ENCODE measurements around the gene CCDC88C.

Gene CCDC88C

GRCh38 chr14:91399868-91400640 lies 17.6 kb downstream of the CCDC88C start:
- peak in 2 of 3 donors; percentile 60 to 74 for DNase-seq
- ChIA-PET CTCF (interaction anchor here (0.6 to 3.9 kb wide), 13 partner anchors 9 to 83 kb away, joined by 3 to 23 read pairs (median 4); partner anchors contain the start of gene CCDC88C), POLR2A (interaction anchor here (0.6 kb wide), 1 partner anchor 9 kb away, joined by 3 read pairs; no protein-coding TSS in a partner anchor)
- Histone ChIP-seq H3K4me3 (ENCODE audit: control insufficient read depth in 1 of 7, extremely low read depth in 1 of 7, insufficient read depth in 4 of 7, low read depth in 2 of 7, low read length in 6 of 7) (peak overlapping the region; percentile 27 to 84 (median 63)), H3K4me1 (ENCODE audit: control extremely low read depth in 1 of 4, control insufficient read depth in 4 of 4, insufficient read depth in 4 of 4, low read length in 3 of 4) (peaks cover 14 to 91% (median 86%) of the 10 kb centered on the region in 4 experiments), H3K27ac (ENCODE audit: insufficient read depth in 1 of 2, low read depth in 1 of 2, low read length in 2 of 2, poor library complexity in 1 of 2, severe bottlenecking in 2 of 2) (peak overlapping the region; percentile 46 to 63), H3K9me3 (ENCODE audit: control extremely low read depth in 1 of 5, control insufficient read depth in 4 of 5, insufficient read depth in 2 of 5, low read depth in 1 of 5, low read length in 4 of 5) (no peaks in the 10 kb centered on the region), H3K27me3 (replicated peaks in 2 of 5; ENCODE audit: control insufficient read depth in 4 of 5, insufficient read depth in 5 of 5, low read length in 4 of 5) (no peaks in the 10 kb centered on the region), H3K36me3 (ENCODE audit: control insufficient read depth in 4 of 4, insufficient read depth in 4 of 4, low read length in 3 of 4) (peaks cover 0 to 8% (median under 1%) of the 10 kb centered on the region in 4 experiments)
- WGBS (ENCODE audit: insufficient coverage): 37% methylated on average over 14 of the region's 20 CpGs

- no peaks in the 10 kb centered on the region for H3K9me3 ChIP-seq (ENCODE audit: control extremely low read depth in 1 of 5, control insufficient read depth in 4 of 5, insufficient read depth in 2 of 5, low read depth in 1 of 5, low read length in 4 of 5)
- no peaks in the 10 kb centered on the region for H3K27me3 ChIP-seq (replicated peaks in 2 of 5; ENCODE audit: control insufficient read depth in 4 of 5, insufficient read depth in 5 of 5, low read length in 4 of 5)
- no peak overlapping the region for H3K27ac ChIP-seq (ENCODE audit: insufficient read depth in 1 of 2, low read depth in 1 of 2, low read length in 2 of 2, poor library complexity in 1 of 2, severe bottlenecking in 2 of 2)
- ChIA-PET POLR2A (no interaction called here), CTCF (interaction anchor here (0.6 to 3.9 kb wide), 15 partner anchors 10 to 730 kb away, joined by 3 to 23 read pairs (median 6); partner anchors contain the start of gene CCDC88C)
- DNase-seq: no peak
- peaks cover 15 to 88% (median 84%) of the 10 kb centered on the region in 4 experiments for H3K4me1 ChIP-seq (ENCODE audit: control extremely low read depth in 1 of 4, control insufficient read depth in 4 of 4, insufficient read depth in 4 of 4, low read length in 3 of 4)
- no peaks in the 10 kb centered on the region for H3K36me3 ChIP-seq (ENCODE audit: control insufficient read depth in 4 of 4, insufficient read depth in 4 of 4, low read length in 3 of 4)
- WGBS (ENCODE audit: insufficient coverage): 48% methylated on average over 6 of the region's 6 CpGs
- H3K4me3 ChIP-seq (ENCODE audit: control insufficient read depth in 1 of 7, extremely low read depth in 1 of 7, insufficient read depth in 4 of 7, low read depth in 2 of 7, low read length in 6 of 7): peak overlapping the region in 1 of 7 experiments; percentile 30
Measured at GRCh38 chr14:91398707-91399106, 18.9 kb downstream of the CCDC88C start.

- Histone ChIP-seq H3K27ac (ENCODE audit: insufficient read depth in 1 of 2, low read depth in 1 of 2, low read length in 2 of 2, poor library complexity in 1 of 2, severe bottlenecking in 2 of 2) (peak overlapping the region in 1 of 2 experiments; percentile 32), H3K27me3 (replicated peaks in 2 of 5; ENCODE audit: control insufficient read depth in 4 of 5, insufficient read depth in 5 of 5, low read length in 4 of 5) (no peaks in the 10 kb centered on the region), H3K4me3 (ENCODE audit: control insufficient read depth in 1 of 7, extremely low read depth in 1 of 7, insufficient read depth in 4 of 7, low read depth in 2 of 7, low read length in 6 of 7) (peak overlapping the region in 3 of 7 experiments; percentile 0 to 49 (median 20)), H3K36me3 (ENCODE audit: control insufficient read depth in 4 of 4, insufficient read depth in 4 of 4, low read length in 3 of 4) (no peaks in the 10 kb centered on the region), H3K9me3 (ENCODE audit: control extremely low read depth in 1 of 5, control insufficient read depth in 4 of 5, insufficient read depth in 2 of 5, low read depth in 1 of 5, low read length in 4 of 5) (no peaks in the 10 kb centered on the region), H3K4me1 (ENCODE audit: control extremely low read depth in 1 of 4, control insufficient read depth in 4 of 4, insufficient read depth in 4 of 4, low read length in 3 of 4) (peaks cover 15 to 88% (median 83%) of the 10 kb centered on the region in 4 experiments)
- ChIA-PET CTCF (interaction anchor here (0.6 to 3.9 kb wide), 14 partner anchors 10 to 113 kb away, joined by 3 to 23 read pairs (median 4); partner anchors contain the start of gene CCDC88C), POLR2A (no interaction called here)
- 50% methylated on average over 8 of the region's 8 CpGs for WGBS (ENCODE audit: insufficient coverage)
- no peak for DNase-seq
Measured at GRCh38 chr14:91397965-91398591, 19.5 kb downstream of the CCDC88C start.

GRCh38 chr14:91396959-91397815 lies 20.4 kb downstream of the CCDC88C start:
- no peaks in the 10 kb centered on the region for H3K9me3 ChIP-seq (ENCODE audit: control extremely low read depth in 1 of 5, control insufficient read depth in 4 of 5, insufficient read depth in 2 of 5, low read depth in 1 of 5, low read length in 4 of 5)
- POLR2A ChIA-PET: interaction anchor here (0.7 kb wide), 1 partner anchor 20 kb away, joined by 3 read pairs; the partner anchor contains the start of gene CCDC88C
- CTCF ChIA-PET: interaction anchor here (1.0 to 3.9 kb wide), 13 partner anchors 11 to 112 kb away, joined by 3 to 23 read pairs (median 4); partner anchors contain the start of gene CCDC88C
- H3K36me3 ChIP-seq (ENCODE audit: control insufficient read depth in 4 of 4, insufficient read depth in 4 of 4, low read length in 3 of 4): no peaks in the 10 kb centered on the region
- peaks cover 10 to 87% (median 80%) of the 10 kb centered on the region in 4 experiments for H3K4me1 ChIP-seq (ENCODE audit: control extremely low read depth in 1 of 4, control insufficient read depth in 4 of 4, insufficient read depth in 4 of 4, low read length in 3 of 4)
- H3K4me3 ChIP-seq (ENCODE audit: control insufficient read depth in 1 of 7, extremely low read depth in 1 of 7, insufficient read depth in 4 of 7, low read depth in 2 of 7, low read length in 6 of 7): peak overlapping the region in 5 of 7 experiments; percentile 0 to 49 (median 20)
- H3K27ac ChIP-seq (ENCODE audit: insufficient read depth in 1 of 2, low read depth in 1 of 2, low read length in 2 of 2, poor library complexity in 1 of 2, severe bottlenecking in 2 of 2): peak overlapping the region in 1 of 2 experiments; percentile 32
- WGBS (ENCODE audit: insufficient coverage): 35% methylated on average over 7 of the region's 15 CpGs
- no peaks in the 10 kb centered on the region for H3K27me3 ChIP-seq (replicated peaks in 2 of 5; ENCODE audit: control insufficient read depth in 4 of 5, insufficient read depth in 5 of 5, low read length in 4 of 5)
- DNase-seq: peak in 2 of 3 donors; percentile 40 to 66

- CTCF ChIA-PET: interaction anchor here (1.0 to 1.3 kb wide), 4 partner anchors 10 to 36 kb away, joined by 3 to 6 read pairs (median 4); no protein-coding TSS in a partner anchor
- H3K27me3 ChIP-seq (replicated peaks in 2 of 5; ENCODE audit: control insufficient read depth in 4 of 5, insufficient read depth in 5 of 5, low read length in 4 of 5): no peaks in the 10 kb centered on the region
- peaks cover 8 to 82% (median 72%) of the 10 kb centered on the region in 4 experiments for H3K4me1 ChIP-seq (ENCODE audit: control extremely low read depth in 1 of 4, control insufficient read depth in 4 of 4, insufficient read depth in 4 of 4, low read length in 3 of 4)
- 58% methylated on average over 16 of the region's 23 CpGs for WGBS (ENCODE audit: insufficient coverage)
- no peaks in the 10 kb centered on the region for H3K9me3 ChIP-seq (ENCODE audit: control extremely low read depth in 1 of 5, control insufficient read depth in 4 of 5, insufficient read depth in 2 of 5, low read depth in 1 of 5, low read length in 4 of 5)
- H3K27ac ChIP-seq (ENCODE audit: insufficient read depth in 1 of 2, low read depth in 1 of 2, low read length in 2 of 2, poor library complexity in 1 of 2, severe bottlenecking in 2 of 2): no peak overlapping the region
- no peak for DNase-seq
- H3K4me3 ChIP-seq (ENCODE audit: control insufficient read depth in 1 of 7, extremely low read depth in 1 of 7, insufficient read depth in 4 of 7, low read depth in 2 of 7, low read length in 6 of 7): no peak overlapping the region
- POLR2A ChIA-PET: no interaction called here
- H3K36me3 ChIP-seq (ENCODE audit: control insufficient read depth in 4 of 4, insufficient read depth in 4 of 4, low read length in 3 of 4): no peaks in the 10 kb centered on the region
Measured at GRCh38 chr14:91396013-91396660, 21.5 kb downstream of the CCDC88C start.

GRCh38 chr14:91395466-91395865 lies 22.2 kb downstream of the CCDC88C start:
- CTCF ChIA-PET: interaction anchor here (1.3 kb wide), 2 partner anchors 10 to 17 kb away, joined by 3 to 6 read pairs; no protein-coding TSS in a partner anchor

More at GRCh38 chr14:91395466-91395865, 22.2 kb downstream of the CCDC88C start:
- Histone ChIP-seq H3K27ac (ENCODE audit: insufficient read depth in 1 of 2, low read depth in 1 of 2, low read length in 2 of 2, poor library complexity in 1 of 2, severe bottlenecking in 2 of 2) (no peak overlapping the region), H3K36me3 (ENCODE audit: control insufficient read depth in 4 of 4, insufficient read depth in 4 of 4, low read length in 3 of 4) (no peaks in the 10 kb centered on the region), H3K27me3 (replicated peaks in 2 of 5; ENCODE audit: control insufficient read depth in 4 of 5, insufficient read depth in 5 of 5, low read length in 4 of 5) (no peaks in the 10 kb centered on the region), H3K9me3 (ENCODE audit: control extremely low read depth in 1 of 5, control insufficient read depth in 4 of 5, insufficient read depth in 2 of 5, low read depth in 1 of 5, low read length in 4 of 5) (no peaks in the 10 kb centered on the region), H3K4me1 (ENCODE audit: control extremely low read depth in 1 of 4, control insufficient read depth in 4 of 4, insufficient read depth in 4 of 4, low read length in 3 of 4) (peaks cover 6 to 82% (median 73%) of the 10 kb centered on the region in 4 experiments), H3K4me3 (ENCODE audit: control insufficient read depth in 1 of 7, extremely low read depth in 1 of 7, insufficient read depth in 4 of 7, low read depth in 2 of 7, low read length in 6 of 7) (no peak overlapping the region)
- POLR2A ChIA-PET: no interaction called here
- 92% methylated on average over 5 of the region's 5 CpGs for WGBS (ENCODE audit: insufficient coverage)
- no peak for DNase-seq

All from common myeloid progenitor, CD34-positive (primary cell).